Kidney glomerular epithelial cell (primary cell): Measurements from ENCODE around the gene UPF1.
"Not testable (repeated sequence)": the region's sequence is repeated elsewhere in the genome, so short reads cannot be mapped to it uniquely, and the experiment has no call there.

ENCODE experiments used
- DNase-seq: peaks from one replicate; lab custom pipeline; 2025; lab: John Stamatoyannopoulos, UW

The UPF1 gene

DNA sequence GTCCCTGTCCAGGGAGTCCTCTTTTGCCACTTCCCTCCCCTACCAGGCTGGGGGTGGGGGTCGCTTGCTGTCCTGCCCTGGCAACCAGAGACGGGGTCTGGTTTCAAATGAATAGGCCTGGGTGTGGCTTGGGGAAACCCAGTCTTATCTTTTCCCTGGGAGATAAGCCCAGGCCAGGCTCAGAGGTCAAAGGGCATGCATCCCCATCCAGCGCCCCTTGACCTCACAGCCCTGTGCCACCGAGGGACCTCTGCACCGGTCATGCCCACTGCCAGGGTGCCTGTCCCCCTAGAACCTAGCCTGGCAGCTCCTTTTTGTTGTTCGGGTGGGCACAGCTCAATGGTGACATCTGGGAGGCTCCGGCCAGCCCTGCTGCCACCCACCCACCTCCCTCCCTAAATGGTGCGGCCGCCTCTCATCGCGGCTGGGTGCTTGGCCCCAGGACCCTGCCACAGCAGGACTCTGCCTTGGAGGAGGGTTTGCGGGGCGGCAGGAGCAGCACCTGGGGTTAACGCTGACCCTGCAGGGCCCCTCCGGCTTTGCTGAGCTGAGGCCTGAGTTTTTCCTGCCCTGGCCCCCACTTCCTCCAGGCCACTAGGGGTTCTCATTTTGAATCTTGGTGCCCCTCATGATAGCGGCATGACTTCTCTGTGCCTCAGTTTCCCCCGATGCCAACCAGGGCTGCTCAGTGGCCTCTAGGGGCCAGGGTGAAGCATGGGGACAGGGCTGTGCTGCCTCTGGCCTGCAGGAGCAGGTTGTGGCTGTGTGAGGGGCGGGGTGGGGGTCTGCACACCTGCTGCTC, 67.0 kb downstream of the UPF1 start:
- no peak for DNase-seq

- DNase-seq = no peak
Observed at GRCh38 chr19:18899624-18900560, 68.1 kb downstream of the UPF1 start.

DNA sequence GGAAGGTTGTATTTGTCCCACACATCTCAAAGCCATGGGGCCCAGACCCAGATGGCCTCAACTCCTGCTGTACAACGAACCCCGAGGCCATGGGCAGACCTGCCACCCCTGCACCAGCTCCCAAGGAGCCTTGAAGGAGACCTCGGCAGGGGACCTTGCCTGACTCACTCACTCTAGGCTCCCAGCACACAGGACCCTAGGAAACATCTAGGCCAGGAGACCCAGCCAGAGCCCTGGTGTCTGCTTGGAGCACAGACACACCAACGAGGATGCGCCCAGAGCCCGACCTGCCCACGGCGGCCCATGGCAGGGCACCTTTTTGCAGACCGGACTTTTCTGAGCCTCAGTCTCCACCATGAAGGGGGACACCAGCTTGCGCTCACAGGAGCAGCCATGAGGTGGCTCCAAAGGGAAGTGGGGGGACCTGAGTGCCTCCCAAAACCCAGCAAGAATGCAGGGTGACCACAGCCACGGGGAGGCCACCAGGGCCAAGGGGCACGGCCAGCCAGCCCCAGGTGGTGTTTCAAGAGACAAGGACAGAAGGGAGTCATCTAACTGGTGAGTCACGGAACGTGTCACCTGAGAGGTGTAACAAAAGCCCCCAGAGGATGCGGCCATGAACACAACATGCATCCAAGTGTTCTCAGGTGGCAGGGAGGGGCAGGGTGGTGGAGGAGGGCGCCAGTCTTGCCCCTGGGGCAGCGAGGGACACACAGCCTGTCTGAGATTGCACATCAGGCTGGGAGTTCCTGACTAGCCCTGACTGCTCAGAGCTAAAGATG, 69.1 kb downstream of the UPF1 start:
- DNase-seq = no peak

GRCh38 chr19:18901491-18901890, 69.7 kb downstream of the UPF1 start:
- no peak for DNase-seq

GRCh38 chr19:18902519-18902918, 70.8 kb downstream of the UPF1 start:
- DNase-seq = not testable (repeated sequence)

- DNase-seq = no peak
Observed at GRCh38 chr19:18903156-18904037, 71.6 kb downstream of the UPF1 start.

DNA sequence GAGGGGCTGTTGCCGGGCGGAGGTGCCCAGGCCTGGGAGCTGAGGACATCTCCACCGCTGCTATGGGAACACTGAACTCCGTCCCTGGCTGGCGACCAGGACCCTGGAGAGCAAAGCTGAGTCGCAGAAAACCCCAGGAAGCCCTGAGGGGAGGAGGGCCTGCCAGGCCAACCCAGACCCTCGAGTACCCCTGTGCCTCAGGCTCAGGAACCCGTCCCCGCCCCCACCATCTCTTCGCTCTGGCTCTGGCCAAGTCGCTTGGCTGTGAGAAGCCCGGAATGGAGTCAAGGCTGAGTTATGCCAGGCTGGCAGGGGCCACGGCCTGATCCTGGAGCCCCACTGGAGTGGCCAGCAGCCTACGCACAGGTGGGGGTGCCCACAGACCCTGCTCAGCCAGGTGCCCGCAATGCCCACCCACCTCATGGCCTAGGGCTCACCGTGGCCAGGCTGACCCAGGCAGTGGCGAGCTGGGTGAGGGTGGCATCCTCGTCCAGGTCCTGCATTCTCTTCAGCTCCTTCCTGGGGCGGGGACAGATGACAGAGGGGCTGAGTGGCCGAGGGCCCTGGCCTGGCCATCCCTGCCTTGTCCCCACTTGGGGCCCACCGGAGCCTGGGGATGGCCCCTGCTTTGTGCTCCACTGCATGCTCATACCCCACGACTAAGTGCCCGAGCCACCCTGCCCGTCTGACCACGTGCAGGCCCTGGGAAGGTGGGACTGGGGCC, 72.7 kb downstream of the UPF1 start:
- no peak for DNase-seq

- DNase-seq = no peak
Observed at GRCh38 chr19:18905058-18905456, 73.3 kb downstream of the UPF1 start.

DNA sequence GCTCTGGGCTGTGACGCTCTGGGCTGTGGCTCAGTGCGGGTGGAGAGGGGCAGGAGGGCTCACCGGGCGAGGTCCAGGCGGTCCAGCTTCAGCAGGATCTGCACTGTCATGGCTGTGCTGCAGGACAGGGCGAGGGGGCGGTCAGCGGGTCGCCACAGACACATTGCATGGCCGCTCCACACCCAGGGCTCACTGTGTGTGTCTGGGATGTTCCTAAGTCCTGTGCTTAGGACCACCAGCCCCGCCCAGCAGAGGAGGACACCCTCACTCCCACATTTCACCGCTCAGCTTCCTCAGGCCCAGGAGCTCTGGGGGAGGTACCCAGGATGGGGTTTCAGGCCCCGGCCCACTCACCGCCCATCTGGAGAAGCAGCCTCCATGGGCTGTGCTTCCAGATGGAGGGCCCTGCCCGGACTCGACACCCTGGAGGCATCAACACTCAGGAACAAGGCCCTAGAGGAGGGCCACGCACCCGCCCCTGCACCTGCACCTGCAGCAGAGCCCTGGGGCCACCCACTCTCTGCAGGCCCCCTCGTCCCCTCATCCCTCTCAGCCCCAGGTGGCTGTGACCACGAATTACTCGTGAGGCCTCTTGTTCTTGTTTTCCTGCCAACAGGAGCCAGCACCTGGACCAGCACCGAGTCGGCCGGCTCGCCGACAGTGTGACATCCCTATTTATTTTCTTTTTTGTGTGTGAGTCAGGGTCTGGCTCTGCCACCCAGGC, 73.9 kb downstream of the UPF1 start:
- DNase-seq = no peak

GRCh38 chr19:18906605-18907519, 75.1 kb downstream of the UPF1 start:
- no peak for DNase-seq

GRCh38 chr19:18908917-18909619, 77.3 kb downstream of the UPF1 start:
- no peak for DNase-seq

GRCh38 chr19:18910010-18910409, 78.3 kb downstream of the UPF1 start:
- no peak for DNase-seq

GRCh38 chr19:18910801-18911436, 79.2 kb downstream of the UPF1 start:
- DNase-seq = no peak

GRCh38 chr19:18912933-18913332, 81.2 kb downstream of the UPF1 start:
- no peak for DNase-seq

DNA sequence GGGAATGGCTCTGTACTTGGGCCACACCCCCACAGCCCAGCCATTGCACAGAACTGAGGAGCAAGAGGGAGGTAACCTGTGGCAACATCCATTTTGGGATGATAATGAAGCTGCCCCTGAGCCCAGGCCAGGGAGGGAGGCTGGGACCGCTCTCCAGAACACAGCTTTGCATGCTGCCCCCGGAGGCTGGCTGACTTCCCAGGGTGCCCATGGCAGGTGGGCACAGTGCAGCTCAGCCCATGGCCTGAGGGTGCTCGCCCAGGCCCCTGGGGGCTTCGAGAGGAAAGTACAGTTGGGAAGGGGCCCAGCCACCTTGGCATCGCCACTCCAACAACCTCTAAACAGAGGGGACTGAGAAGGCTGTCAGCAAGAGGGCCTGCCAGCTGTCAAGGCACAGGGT, 81.7 kb downstream of the UPF1 start:
- DNase-seq = no peak

- DNase-seq = no peak
Observed at GRCh38 chr19:18915639-18916038, 83.9 kb downstream of the UPF1 start.

DNA sequence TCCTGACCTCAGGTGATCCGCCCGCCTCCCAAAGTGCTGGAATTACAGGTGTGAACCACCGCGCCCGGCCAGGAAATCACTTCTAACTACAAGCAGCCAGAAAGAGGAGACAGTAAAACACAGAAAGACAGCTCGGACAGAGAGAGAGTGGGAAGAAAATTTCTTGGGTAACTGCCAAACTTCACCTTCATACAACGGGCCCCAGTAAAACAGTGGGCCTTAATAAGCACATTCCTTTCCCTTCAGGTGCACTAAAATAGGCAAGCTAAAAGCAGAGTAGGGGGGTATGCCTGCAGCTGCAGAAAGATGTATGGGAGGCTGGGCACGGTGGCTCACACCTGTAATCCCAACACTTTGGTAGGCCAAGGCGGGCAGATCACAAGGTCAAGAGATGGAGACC, 85.8 kb downstream of the UPF1 start:
- DNase-seq = not testable (repeated sequence)
